B cell (primary cell): ENCODE data around the gene FES. TPM values are rescaled to one million over a fixed set of nuclear protein-coding genes. Genes with fewer than 3 reads are reported as not detected.

Experiments
- ATAC-seq: fragments of 200-7000 bp; cut with Tn5 transposase; one replicate; pipeline ENCODE4 v1.10.0; 2021; ENCODE audit warnings: low read depth, mild to moderate bottlenecking, moderate number of reproducible peaks, moderate library complexity
- CTCF ChIA-PET: fragments of 350-600 bp; sonication (Branson Sonifier 250); formaldehyde crosslinking; loops from one replicate; lab custom pipeline; 2021; ENCODE audit warnings: antibody characterized with exemption, inconsistent platforms; lab: Charles Lee
- POLR2A ChIA-PET: fragments of 350-600 bp; sonication (Branson Sonifier 250); formaldehyde crosslinking; loops from one replicate; lab custom pipeline; 2021; ENCODE audit warnings: antibody characterized with exemption; lab: Charles Lee
- DNase-seq: peaks from one replicate; pipeline ENCODE4 v3.0.0; 2013
- H2AFZ ChIP-seq: 2 replicates; pipeline ENCODE4 v1.6.1; 2012; ENCODE audit warnings: mild to moderate bottlenecking, low read depth, low read length; ENCODE audit not compliant: insufficient read depth, poor library complexity, severe bottlenecking
- H3K27ac ChIP-seq, 2 donors: 1 replicate in 1 of 2; 2 replicates in 1 of 2; pipeline ENCODE4 v1.5.1; 2012 to 2013; ENCODE audit warnings: low read length in 2 of 2, mild to moderate bottlenecking in 2 of 2, moderate library complexity in 1 of 2
- H3K27me3 ChIP-seq, 4 experiments: fragments of 200-600 bp in 1 of 4; sonication (generic) in 1 of 4; replicated peaks in 1 of 4; 1 replicate in 2 of 4; 2 replicates in 2 of 4; pipeline versions ENCODE4 v1.6.1 to v1.7.0; 2013 to 2016; ENCODE audit warnings: low read length in 3 of 4, mild to moderate bottlenecking in 2 of 4, mixed read lengths in 1 of 4, moderate library complexity in 1 of 4; ENCODE audit not compliant: insufficient read depth in 4 of 4, control insufficient read depth in 3 of 4; ENCODE audit errors: control extremely low read depth in 1 of 4
- H3K36me3 ChIP-seq, 2 experiments: replicated peaks in 1 of 2; 1 replicate in 1 of 2; 2 replicates in 1 of 2; pipeline versions ENCODE4 v1.6.1 to v1.7.1; 2013; ENCODE audit warnings: low read length in 1 of 2; ENCODE audit not compliant: insufficient read depth in 2 of 2, control insufficient read depth in 1 of 2; ENCODE audit errors: control extremely low read depth in 1 of 2, extremely low read depth in 1 of 2
- H3K4me1 ChIP-seq, 2 donors: fragments of 200-600 bp in 1 of 2; sonication (generic) in 1 of 2; 1 replicate in 1 of 2; 2 replicates in 1 of 2; pipeline versions ENCODE4 v1.5.1 to v1.6.1; 2013 to 2017; ENCODE audit warnings: low read length in 2 of 2; ENCODE audit not compliant: control insufficient read depth in 2 of 2, insufficient read depth in 2 of 2
- H3K4me2 ChIP-seq: replicated peaks from 2 replicates; pipeline ENCODE3; 2012; ENCODE audit warnings: mild to moderate bottlenecking, low read depth, low read length; ENCODE audit not compliant: poor library complexity, severe bottlenecking
- H3K4me3 ChIP-seq, 5 experiments: fragments of 200-600 bp in 1 of 5; sonication (generic) in 1 of 5; 1 replicate in 3 of 5; 2 replicates in 2 of 5; pipeline versions ENCODE4 v1.5.1 to v1.7.0; 2011 to 2016; ENCODE audit warnings: low read length in 4 of 5, mild to moderate bottlenecking in 4 of 5, low read depth in 2 of 5, control low read depth in 1 of 5, moderate library complexity in 1 of 5; ENCODE audit not compliant: insufficient read depth in 1 of 5; ENCODE audit errors: control extremely low read depth in 1 of 5, extremely low read depth in 1 of 5
- H3K79me2 ChIP-seq: fragments of 200-600 bp; sonication (generic); one replicate; pipeline ENCODE4 v1.6.0; 2016; ENCODE audit warnings: low read length; ENCODE audit not compliant: control insufficient read depth, insufficient read depth
- H3K9ac ChIP-seq: fragments of 200-600 bp; sonication (generic); 2 replicates; pipeline ENCODE4 v1.6.1; 2017; ENCODE audit warnings: mild to moderate bottlenecking, low read length, moderate library complexity
- H3K9me3 ChIP-seq, 3 donors: one replicate each; pipeline versions ENCODE4 v1.6.1 to v1.7.1; 2013; ENCODE audit warnings: low read length in 2 of 3; ENCODE audit not compliant: control insufficient read depth in 2 of 3, insufficient read depth in 1 of 3; ENCODE audit errors: control extremely low read depth in 1 of 3
- H4K20me1 ChIP-seq: 2 replicates; pipeline ENCODE4 v1.6.0; 2012; ENCODE audit warnings: mild to moderate bottlenecking, low read length; ENCODE audit not compliant: insufficient read depth, control insufficient read depth, poor library complexity, severe bottlenecking
- H3K27ac Mint-ChIP-seq: one replicate; pipeline ENCODE4 v1.8.0; 2021; ENCODE audit warnings: mixed read lengths
- H3K27me3 Mint-ChIP-seq: one replicate; pipeline ENCODE4 v1.8.0; 2021; ENCODE audit warnings: mixed read lengths
- H3K4me1 Mint-ChIP-seq: one replicate; pipeline ENCODE4 v1.8.0; 2021; ENCODE audit warnings: mixed read lengths
- H3K4me3 Mint-ChIP-seq: one replicate; pipeline ENCODE4 v1.8.0; 2021; ENCODE audit warnings: mixed read lengths
- H3K9me3 Mint-ChIP-seq: one replicate; pipeline ENCODE4 v1.8.0; 2022; ENCODE audit warnings: mixed read lengths; ENCODE audit not compliant: insufficient read depth
- EZH2 ChIP-seq: IDR thresholded peaks from 2 replicates; pipeline ENCODE4 v1.6.1; 2012; ENCODE audit warnings: borderline replicate concordance, low read depth, mild to moderate bottlenecking, moderate library complexity, low read length; ENCODE audit not compliant: insufficient read depth, poor library complexity, severe bottlenecking
- WGBS: methylation state at CpG from one replicate; pipeline ENCODE4 v1.1.5; 2013; ENCODE audit warnings: missing lambda C conversion rate; ENCODE audit not compliant: insufficient coverage; 5-methylcytosine and 5-hydroxymethylcytosine counted together
- intact Hi-C: fragments of 100-400 bp; cut with micrococcal nuclease; formaldehyde crosslinking; loops from one replicate; pipeline ENCODE4 v1.10.0; 2022
- polyA plus RNA-seq: library from polyadenylated mRNA; depleted of rRNA; stranded (reverse); fragments of >200 nt; gene quantifications from 2 replicates; pipeline ENCODE4 v1.2.3, GENCODE V29; 2012
- total RNA-seq, 2 donors: library from RNA; stranded (reverse); fragments of 120-200 nt in 1 of 2; gene quantifications; 1 replicate in 1 of 2; 2 replicates in 1 of 2; pipeline versions ENCODE4 v1.2.3 to v1.2.4, GENCODE V29; 2013 to 2022
- TF ChIP-seq, protein P1 (sequence below): fragments of 200-600 bp; IDR thresholded peaks from one replicate; pipeline ENCODE4 v1.8.0; 2022; ENCODE audit warnings: antibody characterized with exemption, mild to moderate bottlenecking

FES gene
- total and polyA plus RNA-seq, 2 donors (not counting 1 experiment from before 2014, with no cell fraction given) = 23.9 to 31.4 TPM

DNA sequence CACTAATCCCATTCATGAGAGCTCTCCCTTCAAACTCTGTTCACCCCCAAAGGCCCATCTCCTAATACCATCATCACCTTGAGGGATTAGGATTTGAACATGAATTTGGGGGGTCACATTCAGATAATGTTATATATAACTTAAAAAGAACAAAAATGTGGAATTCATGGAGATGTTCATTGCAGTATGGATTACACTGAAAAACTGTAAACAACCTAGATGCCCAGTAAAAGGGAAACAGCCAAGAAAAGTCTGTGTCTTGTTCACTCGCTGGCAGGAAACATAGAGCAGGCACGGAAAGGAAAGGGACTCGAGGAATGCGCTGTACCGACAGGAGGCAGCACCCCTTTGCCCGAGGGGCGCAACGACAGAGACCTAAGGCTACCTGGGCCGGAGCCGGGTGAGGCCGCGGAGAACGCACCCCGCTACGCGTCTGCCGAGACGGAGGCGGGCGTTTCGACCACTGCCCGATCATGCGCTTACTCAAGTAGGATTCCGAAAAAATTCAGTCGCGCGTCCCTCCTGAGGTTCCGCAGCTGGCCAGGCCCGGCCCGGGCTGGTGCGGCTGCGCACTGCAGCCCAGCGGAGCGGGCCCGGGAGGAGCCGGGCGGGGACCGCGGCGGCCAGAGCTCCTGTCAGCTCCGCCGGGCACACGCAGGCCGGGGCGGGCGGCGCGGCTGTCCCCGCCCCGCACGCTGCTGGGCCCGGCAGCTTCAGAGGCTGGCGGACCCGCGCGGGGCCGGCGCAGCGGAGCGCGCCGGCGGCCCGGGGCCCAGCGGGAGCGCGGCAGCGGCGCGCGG, 17.9 kb downstream of the FES start:
- Histone ChIP-seq H3K27ac (peak overlapping the region; percentile 52 to 66), H3K9ac (peak overlapping the region; percentile 83), H3K79me2 (peaks cover 3% of the 10 kb centered on the region), H3K36me3 (peaks cover 0 to 25% of the 10 kb centered on the region in 2 experiments), H4K20me1 (peaks cover 13% of the 10 kb centered on the region), H3K4me3 (peak overlapping the region; percentile 49 to 74 (median 69)), H3K9me3 (no peaks in the 10 kb centered on the region), H2AFZ (peak overlapping the region; percentile 90), H3K4me2 (peak overlapping the region; percentile 94), H3K27me3 (no peaks in the 10 kb centered on the region), H3K4me1 (peaks cover 20 to 28% of the 10 kb centered on the region in 2 donors)
- intact Hi-C loops = loop anchor here (1.0 to 2.0 kb wide), 2 partner anchors 29 to 307 kb away; no protein-coding TSS in a partner anchor
- H3K27me3 Mint-ChIP-seq = no peaks in the 10 kb centered on the region
- H3K4me3 Mint-ChIP-seq = peak overlapping the region; percentile 85
- H3K9me3 Mint-ChIP-seq = no peaks in the 10 kb centered on the region
- TF ChIP-seq, protein P1, sequence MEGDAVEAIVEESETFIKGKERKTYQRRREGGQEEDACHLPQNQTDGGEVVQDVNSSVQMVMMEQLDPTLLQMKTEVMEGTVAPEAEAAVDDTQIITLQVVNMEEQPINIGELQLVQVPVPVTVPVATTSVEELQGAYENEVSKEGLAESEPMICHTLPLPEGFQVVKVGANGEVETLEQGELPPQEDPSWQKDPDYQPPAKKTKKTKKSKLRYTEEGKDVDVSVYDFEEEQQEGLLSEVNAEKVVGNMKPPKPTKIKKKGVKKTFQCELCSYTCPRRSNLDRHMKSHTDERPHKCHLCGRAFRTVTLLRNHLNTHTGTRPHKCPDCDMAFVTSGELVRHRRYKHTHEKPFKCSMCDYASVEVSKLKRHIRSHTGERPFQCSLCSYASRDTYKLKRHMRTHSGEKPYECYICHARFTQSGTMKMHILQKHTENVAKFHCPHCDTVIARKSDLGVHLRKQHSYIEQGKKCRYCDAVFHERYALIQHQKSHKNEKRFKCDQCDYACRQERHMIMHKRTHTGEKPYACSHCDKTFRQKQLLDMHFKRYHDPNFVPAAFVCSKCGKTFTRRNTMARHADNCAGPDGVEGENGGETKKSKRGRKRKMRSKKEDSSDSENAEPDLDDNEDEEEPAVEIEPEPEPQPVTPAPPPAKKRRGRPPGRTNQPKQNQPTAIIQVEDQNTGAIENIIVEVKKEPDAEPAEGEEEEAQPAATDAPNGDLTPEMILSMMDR = peak; percentile 80
- TF ChIP-seq EZH2 = no peak
- ATAC-seq (peak; percentile 75), DNase-seq (peak; percentile 89)
- under 1% methylated on average over 71 of the region's 71 CpGs for WGBS
- peak overlapping the region; percentile 97 for H3K27ac Mint-ChIP-seq
- peaks cover 30% of the 10 kb centered on the region for H3K4me1 Mint-ChIP-seq
- ChIA-PET CTCF (interaction anchor here (0.7 to 14.4 kb wide), 15 partner anchors 17 to 583 kb away, joined by 3 to 260 read pairs (median 4); partner anchors contain the start of genes CRTC3, FES, HDDC3 and RCCD1), POLR2A (interaction anchor here (0.5 to 3.8 kb wide), 4 partner anchors 17 to 188 kb away, joined by 3 to 66 read pairs (median 6); partner anchors contain the start of genes HDDC3 and UNC45A)
